HK-2 (cell line): ENCODE results near the gene EFNB2.

ENCODE experiments used
- DNase-seq: peaks from one replicate; pipeline ENCODE4 v3.0.0-alpha.2; 2018; ENCODE audit not compliant: unreplicated experiment

The EFNB2 gene

GRCh38 chr13:106500445-106500844, 35.0 kb downstream of the EFNB2 start:
- DNase-seq, result no peak

DNA sequence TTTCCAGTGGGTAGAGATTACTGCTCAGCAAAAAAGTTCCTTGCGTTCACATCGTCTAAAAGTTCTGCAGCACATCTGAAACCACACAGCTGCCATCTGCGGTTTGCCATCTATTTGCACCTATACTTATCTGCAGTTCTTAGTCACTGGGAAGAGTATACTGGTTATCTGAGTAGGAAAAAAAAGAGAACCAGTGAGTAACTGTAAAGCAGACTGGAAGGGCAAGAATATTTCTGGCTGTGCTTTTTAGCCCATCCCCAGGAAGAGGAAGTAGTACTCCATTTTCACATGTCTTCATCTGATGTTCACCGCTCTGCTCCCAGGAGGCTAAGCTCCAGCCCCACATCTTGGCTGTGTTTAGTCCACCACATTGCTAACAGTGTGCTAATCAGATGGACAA, 35.6 kb downstream of the EFNB2 start:
- no peak for DNase-seq

- DNase-seq, result no peak
Measured at GRCh38 chr13:106499113-106499512, 36.3 kb downstream of the EFNB2 start.

GRCh38 chr13:106498571-106498970, 36.9 kb downstream of the EFNB2 start:
- DNase-seq, result no peak

- DNase-seq, result no peak
Measured at GRCh38 chr13:106498158-106498557, 37.3 kb downstream of the EFNB2 start.

DNA sequence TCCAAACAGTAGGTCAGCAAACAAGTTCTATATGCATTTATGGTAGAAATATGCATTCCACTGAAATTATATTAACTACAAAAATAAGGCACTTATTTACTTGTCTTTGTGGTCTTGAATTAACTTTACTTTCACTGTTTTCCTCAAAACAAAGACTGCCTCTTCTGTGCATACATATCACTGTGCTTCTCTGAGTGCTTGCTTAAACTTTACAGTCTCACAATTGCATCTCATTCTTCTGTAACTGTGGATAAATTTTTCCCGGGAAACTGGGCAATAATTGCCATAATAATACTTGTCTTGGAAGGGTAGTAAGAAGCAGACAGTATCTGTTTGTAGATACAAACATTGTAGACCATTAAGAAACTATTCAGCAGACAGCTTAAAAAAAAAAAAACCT, 38.4 kb downstream of the EFNB2 start:
- no peak for DNase-seq

GRCh38 chr13:106496072-106496997, 39.1 kb downstream of the EFNB2 start:
- DNase-seq, result no peak

GRCh38 chr13:106494936-106495335, 40.5 kb downstream of the EFNB2 start:
- DNase-seq, result no peak

DNA sequence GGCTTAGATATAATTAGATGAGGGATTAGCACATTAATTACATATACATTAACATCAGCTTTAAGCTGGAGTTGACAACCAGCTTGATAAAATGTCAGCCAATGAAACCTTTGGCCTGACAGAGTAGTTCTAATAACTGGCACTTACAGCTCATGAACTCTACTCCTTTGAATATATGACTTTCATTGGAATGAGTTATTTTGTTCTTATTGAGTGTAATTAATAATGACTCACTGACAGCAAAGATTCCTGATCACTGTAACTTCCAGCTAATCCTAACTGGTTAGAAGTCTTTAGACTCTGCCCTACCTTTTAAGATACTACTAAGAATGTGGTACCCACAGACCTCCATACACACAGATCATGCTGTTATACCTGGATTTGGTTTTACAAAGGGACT, 41.0 kb downstream of the EFNB2 start:
- DNase-seq, result no peak

- DNase-seq, result no peak
Measured at GRCh38 chr13:106493533-106494220, 41.8 kb downstream of the EFNB2 start.

- no peak for DNase-seq
Measured at GRCh38 chr13:106492588-106493475, 42.6 kb downstream of the EFNB2 start.

GRCh38 chr13:106491928-106492587, 43.4 kb downstream of the EFNB2 start:
- no peak for DNase-seq

DNA sequence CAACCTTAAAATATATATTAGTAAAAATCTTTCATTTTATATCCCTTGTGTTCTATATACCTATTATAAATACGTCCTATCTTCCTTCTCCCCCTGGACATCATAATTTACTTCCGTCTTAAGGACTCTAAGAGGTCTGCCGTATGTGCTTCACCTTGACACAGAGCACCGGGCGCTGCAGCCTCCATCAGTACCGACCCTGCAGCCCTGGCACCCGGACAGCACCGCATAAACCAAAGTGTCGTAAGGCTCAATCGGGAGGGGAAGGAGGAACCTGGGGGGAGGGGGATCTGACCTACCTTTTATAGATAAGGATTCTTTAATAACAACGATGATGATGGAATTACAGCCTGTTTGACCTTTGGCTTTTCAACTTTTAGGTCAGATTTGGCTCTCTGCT, 44.0 kb downstream of the EFNB2 start:
- DNase-seq, result no peak

- no peak for DNase-seq
Measured at GRCh38 chr13:106490569-106491321, 44.7 kb downstream of the EFNB2 start.

DNA sequence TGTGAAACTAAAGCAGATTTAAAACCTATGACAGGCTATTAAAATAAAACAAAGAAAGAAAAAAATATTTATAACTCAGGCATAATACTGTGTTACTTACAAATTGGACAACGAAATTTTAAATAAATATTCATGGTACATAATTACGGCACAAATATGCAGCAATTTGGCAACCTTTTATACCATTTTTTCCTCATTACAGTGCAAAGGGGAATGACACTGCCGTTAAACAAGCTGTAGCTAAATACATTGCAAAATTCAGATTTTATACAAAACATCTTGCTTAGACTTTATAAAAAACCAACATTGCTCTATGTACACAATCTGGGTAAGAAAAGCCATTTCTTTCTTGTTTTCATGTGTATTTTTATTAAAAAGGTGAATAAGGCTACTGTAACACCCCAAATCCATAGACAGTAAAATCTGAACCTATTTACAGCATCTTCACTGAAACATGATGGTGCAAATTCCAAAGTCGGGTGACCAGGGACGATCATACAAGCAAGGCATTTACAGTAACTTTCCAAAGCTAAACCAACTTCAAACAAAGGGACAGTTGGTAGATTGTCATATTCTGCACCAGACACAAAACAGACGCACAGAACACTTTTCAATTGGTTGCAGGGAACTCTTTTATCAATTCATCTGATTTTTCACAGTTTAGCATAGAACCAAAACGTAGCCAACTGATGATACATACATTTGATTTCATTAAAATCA, 45.5 kb downstream of the EFNB2 start:
- no peak for DNase-seq

GRCh38 chr13:106488686-106489085, 46.8 kb downstream of the EFNB2 start:
- DNase-seq, result no peak

DNA sequence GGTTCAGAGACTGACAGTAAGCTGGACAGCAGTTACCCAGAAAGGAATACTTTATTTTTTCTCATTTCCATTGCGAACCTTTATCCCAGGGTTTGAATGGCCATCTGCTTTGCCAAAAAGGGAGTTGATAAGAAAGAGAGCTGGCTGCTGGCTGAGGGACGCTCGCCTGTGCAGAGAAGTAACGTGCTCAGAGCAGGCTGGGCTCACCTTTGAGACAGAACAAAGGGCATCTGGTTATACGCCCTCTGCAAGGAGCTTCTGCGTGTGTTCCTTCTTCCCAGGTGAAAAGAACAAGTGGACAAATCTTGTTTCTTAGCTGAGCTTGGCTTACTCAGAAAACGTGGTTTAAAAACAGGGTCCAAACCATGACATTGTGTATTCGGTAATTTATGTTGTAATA, 47.4 kb downstream of the EFNB2 start:
- DNase-seq, result no peak

GRCh38 chr13:106487129-106487528, 48.3 kb downstream of the EFNB2 start:
- no peak for DNase-seq

GRCh38 chr13:106486287-106486686, 49.2 kb downstream of the EFNB2 start:
- no peak for DNase-seq

- no peak for DNase-seq
Measured at GRCh38 chr13:106484537-106485193, 50.8 kb downstream of the EFNB2 start.
